GM12878 (cell line): Measurements from ENCODE around the gene ZNF213. TPM values are rescaled to one million over a fixed set of nuclear protein-coding genes. Genes with fewer than 3 reads are reported as not detected.
A peak's percentile ranks its signal among the peaks of the same experiment; 100 is the strongest.

ENCODE experiments used
- ATAC-seq: fragments of 200-7000 bp; cut with Tn5 transposase; 3 replicates; pipeline ENCODE4 v1.9.1; 2020; ENCODE audit warnings: mild to moderate bottlenecking, moderate library complexity
- BruUV-seq: library from RNA; stranded (reverse); fragments of 400-500 nt; replicated peaks from 2 replicates; lab custom pipeline; 2021; lab: Mats Ljungman, UMichigan
- CTCF ChIA-PET: fragments of 300-600 bp; sonication (Branson Sonifier 250); formaldehyde crosslinking; extraction: SDS; loops from one replicate; lab custom pipeline; 2021; ENCODE audit warnings: inconsistent platforms; lab: Yijun Ruan, JAX
- POLR2A ChIA-PET: fragments of 350-600 bp; formaldehyde crosslinking; extraction: SDS; loops from one replicate; lab custom pipeline; 2021; ENCODE audit warnings: inconsistent platforms; lab: Charles Lee
- RAD21 ChIA-PET: fragments of 300-600 bp; sonication (Branson Sonifier 250); formaldehyde crosslinking; loops from one replicate; lab custom pipeline; 2023; ENCODE audit warnings: antibody characterized with exemption; ENCODE audit not compliant: unreplicated experiment; lab: Charles Lee
- SMC1A ChIA-PET: fragments of 300-600 bp; sonication (Branson Sonifier 250); formaldehyde crosslinking; loops from one replicate; lab custom pipeline; 2023; ENCODE audit not compliant: unreplicated experiment, uncharacterized antibody; lab: Charles Lee
- DNase-seq: peaks from one replicate; pipeline ENCODE4 v3.0.0-alpha.2; 2011; ENCODE audit warnings: low read depth, low spot score
- FAIRE-seq: peaks from 3 replicates; lab custom pipeline; 2011; peaks lifted over from hg19 to GRCh38; lab: Jason Lieb, UNC
- H2AFZ ChIP-seq: 2 replicates; pipeline ENCODE4 v1.6.0; 2011; ENCODE audit warnings: low read depth, low read length, control low read depth; ENCODE audit not compliant: control insufficient read depth
- H3K27ac ChIP-seq: 2 replicates; pipeline ENCODE4 v1.5.1; 2011; ENCODE audit warnings: control low read depth; ENCODE audit not compliant: control insufficient read depth, insufficient read depth
- H3K27me3 ChIP-seq, 2 experiments: replicated peaks in 1 of 2; 2 replicates each; pipeline versions ENCODE4 v1.6.0 to v1.6.1; 2011; ENCODE audit warnings: low read length in 1 of 2; ENCODE audit not compliant: control insufficient read depth in 2 of 2, insufficient read depth in 2 of 2
- H3K36me3 ChIP-seq, 2 experiments: 2 replicates each; pipeline ENCODE4 v1.5.1; 2011; ENCODE audit warnings: low read length in 1 of 2; ENCODE audit not compliant: control insufficient read depth in 2 of 2, insufficient read depth in 2 of 2
- H3K4me1 ChIP-seq: 2 replicates; pipeline ENCODE4 v1.6.1; 2011; ENCODE audit warnings: mild to moderate bottlenecking, low read length, moderate library complexity, mixed read lengths; ENCODE audit not compliant: control insufficient read depth, insufficient read depth
- H3K4me2 ChIP-seq: 2 replicates; pipeline ENCODE4 v1.6.0; 2011; ENCODE audit warnings: control low read depth; ENCODE audit not compliant: control insufficient read depth, insufficient read depth
- H3K4me3 ChIP-seq: fragments of 200-600 bp; sonication (generic); 2 replicates; pipeline ENCODE4 v1.5.1; 2016
- H3K79me2 ChIP-seq: 2 replicates; pipeline ENCODE4 v1.6.0; 2011; ENCODE audit warnings: low read length; ENCODE audit not compliant: control insufficient read depth, insufficient read depth
- H3K9ac ChIP-seq: 2 replicates; pipeline ENCODE4 v1.8.0; 2011; ENCODE audit warnings: low read length, control low read depth, mixed read lengths; ENCODE audit not compliant: control insufficient read depth, insufficient read depth
- H3K9me3 ChIP-seq: replicated peaks from 3 replicates; pipeline ENCODE4 v1.5.1; 2011; ENCODE audit warnings: mild to moderate bottlenecking, low read length; ENCODE audit not compliant: control insufficient read depth, insufficient read depth
- H4K20me1 ChIP-seq: 2 replicates; pipeline ENCODE4 v1.6.0; 2011; ENCODE audit not compliant: control insufficient read depth, insufficient read depth
- BCL11A ChIP-seq: IDR thresholded peaks from 2 replicates; pipeline ENCODE4 v1.6.1; 2011; ENCODE audit warnings: low read depth, low read length
- CBFB ChIP-seq: IDR thresholded peaks from 2 replicates; pipeline ENCODE4 v1.6.1; 2016; ENCODE audit warnings: antibody characterized with exemption, low read depth
- CREM ChIP-seq: IDR thresholded peaks from 2 replicates; pipeline ENCODE4 v1.6.1; 2014; ENCODE audit warnings: antibody characterized with exemption, low read depth
- E2F8 ChIP-seq: fragments of 450-650 bp; IDR thresholded peaks from 2 replicates; pipeline ENCODE4 v1.6.1; 2018; ENCODE audit warnings: mild to moderate bottlenecking, low read depth, moderate library complexity; ENCODE audit not compliant: partially characterized antibody
- KLF5 ChIP-seq: fragments of 450-650 bp; IDR thresholded peaks from 2 replicates; pipeline ENCODE4 v1.6.1; 2014; ENCODE audit warnings: mild to moderate bottlenecking; ENCODE audit not compliant: partially characterized antibody
- NFIC ChIP-seq: IDR thresholded peaks from 2 replicates; pipeline ENCODE4 v1.6.1; 2012; ENCODE audit warnings: low read depth, mild to moderate bottlenecking, inconsistent platforms, low read length, moderate library complexity
- NFYB ChIP-seq: IDR thresholded peaks from 2 replicates; pipeline ENCODE4 v1.6.1; 2011; ENCODE audit warnings: low read depth, mild to moderate bottlenecking, low read length, improper control_type of control experiment, moderate library complexity; ENCODE audit not compliant: insufficient read depth
- NR2C2 ChIP-seq: IDR thresholded peaks from 2 replicates; pipeline ENCODE4 v1.6.1; 2011; ENCODE audit warnings: borderline replicate concordance, low read depth; ENCODE audit not compliant: control insufficient read depth, insufficient read length
- NRF1 ChIP-seq: conservative IDR thresholded peaks from 2 replicates; pipeline ENCODE4 v1.6.1; 2011; ENCODE audit warnings: mild to moderate bottlenecking, low read depth, low read length, improper control_type of control experiment
- RFX5 ChIP-seq: IDR thresholded peaks from 2 replicates; pipeline ENCODE4 v1.6.1; 2011; ENCODE audit warnings: low read depth, low read length, improper control_type of control experiment
- SIN3A ChIP-seq: IDR thresholded peaks from 2 replicates; pipeline ENCODE4 v1.6.1; 2012; ENCODE audit warnings: low read depth, low read length, improper control_type of control experiment
- STAT3 ChIP-seq: IDR thresholded peaks from 2 replicates; pipeline ENCODE4 v1.6.1; 2011; ENCODE audit warnings: low read depth, low read length, improper control_type of control experiment
- SUPT20H ChIP-seq: IDR thresholded peaks from 2 replicates; pipeline ENCODE4 v1.6.1; 2011; ENCODE audit warnings: low read depth, mild to moderate bottlenecking, low read length, moderate library complexity, borderline replicate concordance; ENCODE audit not compliant: control insufficient read depth
- TCF3 ChIP-seq: IDR thresholded peaks from 2 replicates; pipeline ENCODE4 v1.6.1; 2012; ENCODE audit warnings: low read depth, mild to moderate bottlenecking, low read length, borderline replicate concordance; ENCODE audit not compliant: insufficient read depth
- USF1 ChIP-seq: IDR thresholded peaks from 2 replicates; pipeline ENCODE4 v1.6.1; 2011; ENCODE audit warnings: borderline replicate concordance, low read depth, mild to moderate bottlenecking, moderate library complexity, mixed read lengths, low read length; ENCODE audit not compliant: insufficient read depth; ENCODE audit errors: extremely low read length
- WRNIP1 ChIP-seq: IDR thresholded peaks from 2 replicates; pipeline ENCODE4 v1.6.1; 2011; ENCODE audit warnings: low read depth, low read length, improper control_type of control experiment, borderline replicate concordance
- YY1 ChIP-seq: IDR thresholded peaks from 2 replicates; pipeline ENCODE4 v1.6.1; 2011; ENCODE audit warnings: low read depth, mild to moderate bottlenecking, low read length
- WGBS: methylation state at CpG from one replicate; pipeline ENCODE4 v1.1.6; 2016; ENCODE audit warnings: low lambda C conversion rate; ENCODE audit not compliant: insufficient replicate concordance, insufficient coverage; ENCODE audit errors: missing lambda C conversion rate; 5-methylcytosine and 5-hydroxymethylcytosine counted together
- in situ Hi-C: fragments of 300-500 bp; cut with MboI; formaldehyde crosslinking; loops from 9 replicates; pipeline ENCODE4 v1.14.3; 2018; ENCODE audit warnings: mixed read lengths
- intact Hi-C: fragments of 100-400 bp; cut with micrococcal nuclease; formaldehyde crosslinking; loops from one replicate; pipeline ENCODE4 v1.14.2; 2022; ENCODE audit not compliant: unreplicated experiment
- polyA plus RNA-seq, 11 experiments: library from polyadenylated mRNA; depleted of rRNA in 4 of 11; unstranded in 6 of 11; stranded (reverse) in 5 of 11; fragments of >200 nt; fragmentation: Nextera tagmentation in 4 of 11; fragmentation: Illumina TruSeq in 1 of 11; extraction: Ambion mirVana in 4 of 11; extraction: Trizol in 1 of 11; gene quantifications; 1 replicate in 1 of 11; 2 replicates in 10 of 11; pipeline versions ENCODE4 v1.2.1 to v1.2.3, GENCODE V29; 2011 to 2016; ENCODE audit warnings: inconsistent platforms in 2 of 11, missing spikeins in 2 of 11, low read depth in 1 of 11
- total RNA-seq, 4 experiments: library from RNA; depleted of rRNA in 3 of 4; stranded (reverse); fragments of >200 nt in 3 of 4; fragmentation: Illumina TruSeq in 1 of 4; extraction: Trizol in 1 of 4; gene quantifications; 2 replicates each; pipeline versions ENCODE4 v1.2.1 to v1.2.3, GENCODE V29; 2013 to 2021
- TF ChIP-seq, protein P1 (sequence below): IDR thresholded peaks from 2 replicates; pipeline ENCODE4 v1.6.1; 2011; ENCODE audit warnings: low read depth, mild to moderate bottlenecking, low read length, moderate library complexity, borderline replicate concordance; ENCODE audit errors: extremely low read depth

Gene ZNF213
- total and polyA plus RNA-seq, 10 of the 15 experiments (the other 5 are each of a cell fraction or from before 2014, with no cell fraction given) = 0.53 to 9.4 (median 1.1) TPM

DNA sequence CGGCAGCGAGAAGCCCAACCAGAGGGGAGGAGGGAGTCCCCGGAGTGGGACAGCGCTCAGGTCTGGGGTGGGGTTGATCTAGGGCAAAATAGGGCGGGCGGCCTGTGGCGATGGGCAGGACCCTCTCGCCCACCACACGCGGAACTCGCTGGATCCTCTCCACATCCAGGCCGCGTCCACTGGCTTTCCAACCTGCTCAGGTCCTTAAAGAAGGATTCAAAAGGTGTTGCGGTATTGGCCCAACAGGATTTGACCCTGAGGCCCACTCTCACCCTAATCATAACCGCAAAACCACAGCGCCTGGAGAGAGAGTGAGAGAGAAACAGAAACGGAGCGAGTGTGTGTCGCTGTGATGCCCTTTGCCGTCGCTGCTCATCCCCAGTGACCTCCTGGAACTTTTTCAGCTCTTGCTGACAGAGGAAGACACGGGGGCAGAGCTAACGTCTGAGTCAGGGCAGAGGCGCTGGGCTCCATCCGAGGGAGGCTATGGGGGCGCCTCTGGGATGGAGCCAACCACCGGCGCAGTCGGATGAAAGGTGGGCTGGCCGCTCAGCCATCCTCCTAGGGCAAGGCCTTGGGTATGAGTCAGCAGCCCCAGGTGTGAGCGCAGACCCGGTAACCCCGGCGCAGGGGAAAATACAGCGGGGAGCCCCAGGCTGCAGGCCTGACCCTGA is 36.5 kb downstream of the ZNF213 start:
- no peaks in the 10 kb centered on the region; a peak in 2 of 4 replicates for H3K27me3 ChIP-seq
- BruUV-seq = no TSS peak
- TF ChIP-seq USF1 (no peak), KLF5 (no peak), RFX5 (no peak), NFYB (no peak), TCF3 (0 out of 2 replicates have a peak, but pooled peaks have one; percentile 9), STAT3 (no peak), E2F8 (no peak), BCL11A (no peak), CBFB (peak; percentile 76; the same call in 1 of the 2 replicates), YY1 (no peak), SUPT20H (no peak), NRF1 (no peak), SIN3A (no peak), CREM (0 out of 2 replicates have a peak, but pooled peaks have one; percentile 5), NR2C2 (no peak), WRNIP1 (no peak), NFIC (no peak)
- TF ChIP-seq, protein P1, sequence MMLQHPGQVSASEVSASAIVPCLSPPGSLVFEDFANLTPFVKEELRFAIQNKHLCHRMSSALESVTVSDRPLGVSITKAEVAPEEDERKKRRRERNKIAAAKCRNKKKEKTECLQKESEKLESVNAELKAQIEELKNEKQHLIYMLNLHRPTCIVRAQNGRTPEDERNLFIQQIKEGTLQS = no peak

More for the DNA sequence above, 36.5 kb downstream of the ZNF213 start:
- no peaks in the 10 kb centered on the region for H3K36me3 ChIP-seq
- ATAC-seq = peak; percentile 78
- H4K20me1 ChIP-seq = no peaks in the 10 kb centered on the region
- H2AFZ ChIP-seq = peak overlapping the region; percentile 69
- in situ Hi-C loops (no loop called here), intact Hi-C loops (loop anchor here (2.0 kb wide), 1 partner anchor 15 kb away; no protein-coding TSS in a partner anchor)
- under 1% methylated on average over 33 of the region's 35 CpGs for WGBS
- H3K4me1 ChIP-seq = peaks cover 35% of the 10 kb centered on the region
- no peaks in the 10 kb centered on the region for H3K9me3 ChIP-seq
- H3K9ac ChIP-seq = peak overlapping the region; percentile 61; the same call in 1 of the 2 replicates
- peak overlapping the region; percentile 69 for H3K4me3 ChIP-seq
- no peak for FAIRE-seq
- RAD21 ChIA-PET = interaction anchor here (0.6 to 2.2 kb wide), 8 partner anchors 19 to 476 kb away, joined by 3 to 8 read pairs (median 4); no protein-coding TSS in a partner anchor
- H3K4me2 ChIP-seq = peak overlapping the region; percentile 92
- CTCF ChIA-PET = interaction anchor here (1.1 to 6.0 kb wide), 10 partner anchors 11 to 286 kb away, joined by 3 to 56 read pairs (median 6); partner anchors contain the start of genes OR1F1 and ZNF213
- no peaks in the 10 kb centered on the region for H3K79me2 ChIP-seq
- POLR2A ChIA-PET = interaction anchor here (0.6 to 2.6 kb wide), 6 partner anchors 13 to 286 kb away, joined by 3 to 16 read pairs (median 4); partner anchors contain the start of gene ZNF213
- SMC1A ChIA-PET = interaction anchor here (1.0 to 1.4 kb wide), 4 partner anchors 13 to 139 kb away, joined by 3 to 6 read pairs (median 4); no protein-coding TSS in a partner anchor
- no peak for DNase-seq
- H3K27ac ChIP-seq = peak overlapping the region; percentile 48
